Keratinocyte (primary cell): ENCODE measurements around the gene HES3. TPM values are rescaled to one million over a fixed set of nuclear protein-coding genes. Genes with fewer than 3 reads are reported as not detected.

Experiments
- DNase-seq: peaks from one replicate; pipeline ENCODE4 v3.0.0-alpha.2; 2011; ENCODE audit warnings: low read depth, missing footprints, low spot score
- FAIRE-seq: peaks from 2 replicates; lab custom pipeline; 2011; peaks lifted over from hg19 to GRCh38; lab: Jason Lieb, UNC
- H2AFZ ChIP-seq: 2 replicates; pipeline ENCODE4 v1.6.0; 2012; ENCODE audit warnings: low read length, control low read depth, inconsistent platforms; ENCODE audit not compliant: control insufficient read depth
- H3K27ac ChIP-seq: 2 replicates; pipeline ENCODE4 v1.5.1; 2011; ENCODE audit warnings: low read length; ENCODE audit not compliant: control insufficient read depth, insufficient read depth
- H3K27me3 ChIP-seq: 3 replicates; pipeline ENCODE4 v1.6.0; 2011; ENCODE audit warnings: low read length; ENCODE audit not compliant: control insufficient read depth, insufficient read depth; ENCODE audit errors: extremely low read depth
- H3K36me3 ChIP-seq, 2 experiments: 2 replicates in 1 of 2; 3 replicates in 1 of 2; pipeline ENCODE4 v1.5.1; 2011; ENCODE audit warnings: low read length in 2 of 2, mild to moderate bottlenecking in 1 of 2; ENCODE audit not compliant: control insufficient read depth in 2 of 2, insufficient read depth in 2 of 2; ENCODE audit errors: extremely low read depth in 1 of 2
- H3K4me1 ChIP-seq: 3 replicates; pipeline ENCODE4 v1.5.1; 2011; ENCODE audit warnings: low read length; ENCODE audit not compliant: control insufficient read depth, insufficient read depth; ENCODE audit errors: extremely low read depth
- H3K4me2 ChIP-seq: 3 replicates; pipeline ENCODE4 v1.6.0; 2011; ENCODE audit warnings: low read depth, low read length; ENCODE audit not compliant: control insufficient read depth, insufficient read depth; ENCODE audit errors: extremely low read depth
- H3K4me3 ChIP-seq, 3 experiments: fragments of 200-600 bp in 1 of 3; sonication (generic) in 1 of 3; 2 replicates in 2 of 3; 3 replicates in 1 of 3; pipeline ENCODE4 v1.5.1; 2011 to 2016; ENCODE audit warnings: low read length in 3 of 3, mild to moderate bottlenecking in 3 of 3, control low read depth in 2 of 3, inconsistent platforms in 1 of 3, low read depth in 1 of 3, mixed read lengths in 1 of 3, mixed run types in 1 of 3, moderate library complexity in 1 of 3; ENCODE audit not compliant: control insufficient read depth in 2 of 3, insufficient read depth in 2 of 3; ENCODE audit errors: extremely low read depth in 1 of 3
- H3K79me2 ChIP-seq: 2 replicates; pipeline ENCODE4 v1.6.0; 2012; ENCODE audit warnings: low read length; ENCODE audit not compliant: control insufficient read depth, insufficient read depth
- H3K9ac ChIP-seq: 3 replicates; pipeline ENCODE4 v1.6.0; 2011; ENCODE audit warnings: low read length; ENCODE audit not compliant: control insufficient read depth, insufficient read depth; ENCODE audit errors: extremely low read depth
- H3K9me1 ChIP-seq: 3 replicates; pipeline ENCODE4 v1.6.0; 2011; ENCODE audit warnings: low read length; ENCODE audit not compliant: control insufficient read depth, insufficient read depth; ENCODE audit errors: extremely low read depth
- H3K9me3 ChIP-seq: 2 replicates; pipeline ENCODE4 v1.5.1; 2012; ENCODE audit warnings: low read depth, low read length; ENCODE audit not compliant: control insufficient read depth
- H4K20me1 ChIP-seq: 3 replicates; pipeline ENCODE4 v1.6.0; 2011; ENCODE audit warnings: low read length; ENCODE audit not compliant: control insufficient read depth, insufficient read depth; ENCODE audit errors: extremely low read depth
- EZH2 ChIP-seq: IDR thresholded peaks from one replicate; pipeline ENCODE4 v1.6.1; 2012; ENCODE audit warnings: inconsistent platforms, mild to moderate bottlenecking, low read length, moderate library complexity
- dilution Hi-C: fragments of 300-500 bp; cut with MboI; formaldehyde crosslinking; loops from one replicate; pipeline ENCODE4 v1.7.0; 2020; ENCODE audit warnings: low sequenced_read_pairs; ENCODE audit not compliant: extremely low pct_ligation_motif_present
- polyA plus RNA-seq, 5 experiments: library from polyadenylated mRNA; depleted of rRNA in 3 of 5; stranded (reverse) in 3 of 5; stranded (forward) in 1 of 5; unstranded in 1 of 5; fragments of >200 nt; gene quantifications; 1 replicate in 1 of 5; 2 replicates in 3 of 5; 3 replicates in 1 of 5; pipeline versions ENCODE4 v1.2.1 to v1.2.3, GENCODE V29; 2011 to 2012; ENCODE audit warnings: missing spikeins in 2 of 5, low read depth in 1 of 5, low replicate concordance in 1 of 5
- TF ChIP-seq, protein P1 (sequence below), 3 experiments: IDR thresholded peaks in 1 of 3; conservative IDR thresholded peaks in 1 of 3; optimal IDR thresholded peaks in 1 of 3; 2 replicates in 2 of 3; 3 replicates in 1 of 3; pipeline versions ENCODE3 to v1.5.1; 2011; ENCODE audit warnings: low read length in 3 of 3, mild to moderate bottlenecking in 3 of 3, moderate library complexity in 2 of 3, control low read depth in 1 of 3, inconsistent platforms in 1 of 3; ENCODE audit not compliant: insufficient read depth in 2 of 3; ENCODE audit errors: extremely low read depth in 1 of 3

HES3 gene
- polyA plus RNA-seq, 1 donor (not counting 4 experiments of a cell fraction or from before 2014, with no cell fraction given) = not detected

DNA sequence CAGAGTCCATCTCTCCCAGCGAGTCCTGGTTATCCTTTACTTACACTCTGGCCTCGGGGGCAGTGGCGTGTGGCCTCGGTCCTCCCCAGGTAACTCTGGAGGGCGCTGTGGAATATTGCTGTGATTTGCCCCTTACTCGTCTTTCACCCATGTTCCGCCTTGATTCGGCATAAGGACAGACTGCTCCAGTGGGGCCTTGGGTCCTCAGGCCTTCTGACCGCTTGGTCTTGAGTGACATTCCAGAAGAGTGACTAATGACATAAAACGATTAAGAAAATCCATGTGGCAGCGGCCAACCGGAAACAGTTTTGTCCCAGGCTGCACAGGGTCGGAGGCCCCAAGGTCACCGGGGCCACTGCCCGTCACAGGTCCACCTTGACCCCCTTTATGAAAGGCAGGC is 19.3 kb upstream of the HES3 start:
- no peak overlapping the region for H3K4me2 ChIP-seq
- no peak overlapping the region for H3K27ac ChIP-seq
- H2AFZ ChIP-seq = no peak overlapping the region
- H3K9me3 ChIP-seq = no peaks in the 10 kb centered on the region
- no peak overlapping the region for H3K4me3 ChIP-seq
- H3K4me1 ChIP-seq = peaks cover 14% of the 10 kb centered on the region
- no peaks in the 10 kb centered on the region for H3K27me3 ChIP-seq
- no peak for FAIRE-seq
- no peak overlapping the region for H3K9ac ChIP-seq
- dilution Hi-C loops = no loop called here
- H3K79me2 ChIP-seq = no peaks in the 10 kb centered on the region
- no peak for DNase-seq
- peaks cover 20 to 36% of the 10 kb centered on the region in 2 experiments for H3K36me3 ChIP-seq
- no peaks in the 10 kb centered on the region for H4K20me1 ChIP-seq
- no peak for TF ChIP-seq EZH2
- TF ChIP-seq, protein P1, sequence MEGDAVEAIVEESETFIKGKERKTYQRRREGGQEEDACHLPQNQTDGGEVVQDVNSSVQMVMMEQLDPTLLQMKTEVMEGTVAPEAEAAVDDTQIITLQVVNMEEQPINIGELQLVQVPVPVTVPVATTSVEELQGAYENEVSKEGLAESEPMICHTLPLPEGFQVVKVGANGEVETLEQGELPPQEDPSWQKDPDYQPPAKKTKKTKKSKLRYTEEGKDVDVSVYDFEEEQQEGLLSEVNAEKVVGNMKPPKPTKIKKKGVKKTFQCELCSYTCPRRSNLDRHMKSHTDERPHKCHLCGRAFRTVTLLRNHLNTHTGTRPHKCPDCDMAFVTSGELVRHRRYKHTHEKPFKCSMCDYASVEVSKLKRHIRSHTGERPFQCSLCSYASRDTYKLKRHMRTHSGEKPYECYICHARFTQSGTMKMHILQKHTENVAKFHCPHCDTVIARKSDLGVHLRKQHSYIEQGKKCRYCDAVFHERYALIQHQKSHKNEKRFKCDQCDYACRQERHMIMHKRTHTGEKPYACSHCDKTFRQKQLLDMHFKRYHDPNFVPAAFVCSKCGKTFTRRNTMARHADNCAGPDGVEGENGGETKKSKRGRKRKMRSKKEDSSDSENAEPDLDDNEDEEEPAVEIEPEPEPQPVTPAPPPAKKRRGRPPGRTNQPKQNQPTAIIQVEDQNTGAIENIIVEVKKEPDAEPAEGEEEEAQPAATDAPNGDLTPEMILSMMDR (optimal IDR thresholded peaks at IDR 0.05 in 1 of 3, IDR thresholded peaks at IDR 0.05 in 1 of 3, conservative IDR thresholded peaks at IDR 0.05 in 1 of 3; ENCODE audit: extremely low read depth in 1 of 3, insufficient read depth in 2 of 3, low read length in 3 of 3) = no peak
- H3K9me1 ChIP-seq = no peaks in the 10 kb centered on the region

DNA sequence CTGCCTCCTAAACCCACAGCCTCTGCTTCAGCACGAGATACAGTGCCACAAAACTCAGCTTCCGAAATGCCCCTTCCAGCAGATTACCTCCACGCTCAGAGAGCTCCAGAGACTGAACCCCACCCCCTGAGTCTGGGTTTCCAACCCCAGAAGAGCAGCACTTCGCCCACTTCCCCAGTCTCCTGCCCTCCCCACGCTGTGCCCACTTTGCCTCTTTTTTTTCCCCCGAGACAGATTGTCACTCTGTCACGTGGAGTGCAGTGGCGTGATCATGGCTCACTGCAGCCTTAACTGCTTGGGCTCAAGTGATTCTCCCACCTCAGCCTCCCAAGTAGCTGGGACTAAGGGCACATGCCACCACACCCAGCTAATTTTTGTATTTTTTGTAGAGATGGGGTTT is 18.3 kb upstream of the HES3 start:
- peaks cover 2% of the 10 kb centered on the region for H3K79me2 ChIP-seq
- no peak for DNase-seq
- dilution Hi-C loops = no loop called here
- no peaks in the 10 kb centered on the region for H4K20me1 ChIP-seq
- H3K4me3 ChIP-seq = no peak overlapping the region
- H3K9me3 ChIP-seq = no peaks in the 10 kb centered on the region
- H3K36me3 ChIP-seq = peaks cover 24 to 36% of the 10 kb centered on the region in 2 experiments
- H3K27ac ChIP-seq = no peak overlapping the region
- no peaks in the 10 kb centered on the region for H3K27me3 ChIP-seq
- H3K9me1 ChIP-seq = no peaks in the 10 kb centered on the region
- no peak overlapping the region for H3K4me2 ChIP-seq
- H3K9ac ChIP-seq = no peak overlapping the region
- no peak overlapping the region for H2AFZ ChIP-seq
- TF ChIP-seq EZH2 = no peak
- TF ChIP-seq, protein P1 (optimal IDR thresholded peaks at IDR 0.05 in 1 of 3, IDR thresholded peaks at IDR 0.05 in 1 of 3, conservative IDR thresholded peaks at IDR 0.05 in 1 of 3; ENCODE audit: extremely low read depth in 1 of 3, insufficient read depth in 2 of 3, low read length in 3 of 3) = no peak
- H3K4me1 ChIP-seq = peaks cover 4% of the 10 kb centered on the region
- FAIRE-seq = no peak
